Cardiac septum (tissue), 1 donor: ENCODE data around the gene POLQ. TPM values are rescaled to one million over a fixed set of nuclear protein-coding genes. Genes with fewer than 3 reads are reported as not detected.
"Not testable (repeated sequence)": the region's sequence is repeated elsewhere in the genome, so short reads cannot be mapped to it uniquely, and the experiment has no call there.

Experiments
- DNase-seq: peaks from one replicate; pipeline ENCODE4 v3.0.0-alpha.2; 2020; ENCODE audit warnings: low spot score
- intact Hi-C: fragments of 100-400 bp; cut with DNase I; formaldehyde crosslinking; loops from one replicate; pipeline ENCODE4 v1.14.0; 2022
- total RNA-seq: library from RNA; stranded (reverse); fragmentation: NEBNext Ultra II Directional; extraction: Animal tissue kit (Norgen Biotek cat#: 25700); gene quantifications from one replicate; pipeline ENCODE4 v1.2.1, GENCODE V29; 2021
- donor health status: DM: no; HTN: no; CAD: no.

The POLQ gene
- total RNA-seq, 1 donor from 2014 or later, result 0.97 TPM

GRCh38 chr3:121436074-121436473 lies 109.7 kb downstream of the POLQ start:
- DNase-seq, result no peak
- intact Hi-C loops, result no loop called here

GRCh38 chr3:121431726-121432517 lies 113.9 kb downstream of the POLQ start:
- intact Hi-C loops, result no loop called here
- no peak for DNase-seq

- no peak for DNase-seq
- intact Hi-C loops, result no loop called here
These were observed 115.0 kb downstream of the POLQ start for GRCh38 chr3:121430664-121431215.

GRCh38 chr3:121424549-121424948 lies 121.2 kb downstream of the POLQ start:
- no peak for DNase-seq
- intact Hi-C loops, result no loop called here

GRCh38 chr3:121418182-121418581 lies 127.6 kb downstream of the POLQ start:
- DNase-seq, result no peak
- intact Hi-C loops, result no loop called here

- intact Hi-C loops, result no loop called here
- no peak for DNase-seq
These were observed 130.9 kb downstream of the POLQ start for GRCh38 chr3:121414924-121415323.

GRCh38 chr3:121411523-121411922 lies 134.3 kb downstream of the POLQ start:
- intact Hi-C loops, result no loop called here

GRCh38 chr3:121405631-121406030 lies 140.2 kb downstream of the POLQ start:
- no peak for DNase-seq
- intact Hi-C loops, result no loop called here

More at GRCh38 chr3:121411523-121411922, 134.3 kb downstream of the POLQ start:
- no peak for DNase-seq

GRCh38 chr3:121399820-121400219 lies 146.0 kb downstream of the POLQ start:
- DNase-seq, result no peak
- intact Hi-C loops, result no loop called here

GRCh38 chr3:121398051-121398450 lies 147.7 kb downstream of the POLQ start:
- DNase-seq, intact Hi-C loops: not testable (repeated sequence)

- DNase-seq, intact Hi-C loops: not testable (repeated sequence)
These were observed 149.8 kb downstream of the POLQ start for GRCh38 chr3:121395967-121396366.

GRCh38 chr3:121388308-121388707 lies 157.5 kb downstream of the POLQ start:
- intact Hi-C loops, DNase-seq: not testable (repeated sequence)

Other genes starting within 250 kb of the POLQ start
- not detected for gene ARGFX, start 22.0 kb upstream of the POLQ start, total RNA-seq
- gene FBXO40, start 47.4 kb upstream of the POLQ start, total RNA-seq, result 147 TPM
- gene HCLS1, start 114.9 kb upstream of the POLQ start, total RNA-seq, result 9.4 TPM
- gene GOLGB1, start 203.8 kb upstream of the POLQ start, total RNA-seq, result 49.9 TPM